Ammon's horn (tissue), 1 donor: Measurements from ENCODE around the gene WWOX.

Source experiments
- DNase-seq: peaks from one replicate; pipeline ENCODE4 v3.0.0-alpha.2; 2016; ENCODE audit warnings: low spot score

Gene WWOX

DNA sequence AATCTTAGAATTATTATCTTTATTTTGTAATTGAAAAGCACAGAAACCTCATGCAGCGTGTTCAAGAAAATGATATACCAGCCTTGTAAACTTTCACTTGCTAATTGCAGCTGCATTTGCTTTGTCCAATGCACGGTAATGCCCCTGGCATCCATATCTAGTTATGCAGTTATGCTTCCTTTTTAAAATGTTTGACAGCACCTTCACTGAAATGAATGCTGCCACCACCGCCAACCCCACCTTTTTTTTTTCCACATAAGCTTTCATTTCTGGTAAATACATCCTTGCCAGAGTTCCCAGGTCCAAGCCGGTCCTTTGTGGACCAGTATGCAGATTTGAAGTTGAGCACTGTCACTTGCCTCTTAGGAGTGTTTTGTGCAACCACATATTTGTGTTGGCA is 338.8 kb downstream of the WWOX start:
- DNase-seq = no peak

DNA sequence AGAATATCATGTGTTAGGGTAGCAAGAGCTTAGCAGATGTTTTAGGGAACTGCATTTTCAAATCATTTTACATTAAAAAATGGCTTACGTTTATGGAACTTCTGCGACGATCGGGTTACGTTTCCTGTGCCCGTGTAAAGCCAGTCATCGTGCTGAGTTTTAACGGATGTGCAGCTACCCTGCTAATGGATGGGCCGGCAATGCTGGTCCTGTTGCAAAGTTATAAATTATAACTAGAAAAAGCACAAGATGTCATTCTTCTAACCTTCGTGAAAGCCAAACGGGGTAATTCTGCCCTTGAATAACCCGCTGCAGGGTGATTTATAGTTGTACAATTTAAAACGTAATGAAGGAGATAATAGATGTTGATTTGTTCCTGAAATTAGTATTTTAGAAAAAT is 339.2 kb downstream of the WWOX start:
- no peak for DNase-seq

- DNase-seq = no peak
Measured at GRCh38 chr16:78439646-78440045, 340.2 kb downstream of the WWOX start.

- no peak for DNase-seq
Measured at GRCh38 chr16:78441298-78441697, 341.8 kb downstream of the WWOX start.

GRCh38 chr16:78443542-78444364 is 344.3 kb downstream of the WWOX start:
- no peak for DNase-seq

- no peak for DNase-seq
Measured at GRCh38 chr16:78445818-78446217, 346.4 kb downstream of the WWOX start.

- DNase-seq = no peak
Measured at GRCh38 chr16:78446486-78446885, 347.0 kb downstream of the WWOX start.

DNA sequence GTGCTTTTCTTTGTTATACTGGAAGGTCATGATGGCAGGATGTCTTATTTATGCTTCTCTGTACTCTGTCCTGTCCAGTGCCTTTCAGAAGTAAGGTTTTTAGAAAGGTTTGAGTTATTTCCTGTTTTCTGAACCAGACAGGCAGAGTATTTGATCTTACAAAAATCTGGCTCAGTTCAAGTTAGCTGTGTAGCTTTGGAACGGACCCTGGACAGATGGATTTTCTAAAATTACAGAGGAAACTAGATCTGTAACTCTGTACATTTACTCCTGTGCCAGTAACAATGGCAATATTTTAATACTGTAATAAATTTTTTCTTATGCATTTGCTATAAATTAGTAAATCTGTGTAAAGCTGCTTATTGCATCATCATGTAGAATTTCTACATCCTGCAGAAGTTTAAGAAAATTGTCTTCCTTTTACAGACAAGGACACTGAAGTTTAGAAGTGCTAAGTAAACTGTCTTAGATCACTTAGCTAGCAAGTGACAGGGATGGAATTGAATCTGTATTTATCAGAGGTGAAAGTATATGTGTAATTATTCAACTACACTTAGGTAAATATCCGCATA is 347.6 kb downstream of the WWOX start:
- no peak for DNase-seq

GRCh38 chr16:78448658-78449271 is 349.3 kb downstream of the WWOX start:
- DNase-seq = no peak

DNA sequence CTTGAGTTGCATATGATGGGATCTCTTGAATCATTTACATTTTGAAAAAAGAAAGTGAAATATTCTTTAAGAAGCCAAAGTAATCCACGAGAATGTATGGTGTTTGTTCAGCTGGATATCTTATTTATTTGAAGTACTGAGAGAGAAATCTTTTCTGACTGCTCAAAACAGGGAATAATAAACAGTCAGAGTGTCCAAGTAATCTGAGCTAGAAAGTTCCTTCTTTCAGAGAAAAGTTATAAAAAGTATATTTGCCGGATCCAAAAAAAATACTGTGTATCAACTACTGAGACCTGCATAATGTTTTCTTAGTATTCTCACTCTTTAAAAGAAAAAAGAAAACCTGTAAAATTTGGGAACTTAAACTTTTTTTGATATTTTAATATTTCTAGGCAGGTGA is 350.8 kb downstream of the WWOX start:
- no peak for DNase-seq

GRCh38 chr16:78452025-78452555 is 352.6 kb downstream of the WWOX start:
- no peak for DNase-seq

DNA sequence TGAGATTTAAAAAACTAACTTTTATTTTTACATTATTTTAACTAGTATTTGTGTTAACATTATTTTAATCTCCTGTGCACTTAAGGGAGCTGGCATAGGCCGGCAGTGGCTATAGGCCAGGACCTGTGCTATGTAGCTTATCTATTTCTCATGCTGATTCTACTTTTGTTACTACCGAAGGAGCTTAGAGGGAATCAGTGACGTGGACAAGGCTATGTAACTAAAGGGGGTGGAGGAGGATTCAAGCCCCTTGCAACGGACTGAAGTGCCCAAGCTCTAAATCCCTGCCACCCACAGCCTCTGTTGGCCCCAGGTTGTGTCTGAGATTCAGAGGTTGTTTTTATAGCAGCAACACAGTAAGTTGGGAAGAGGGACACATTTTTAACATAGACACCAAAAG is 356.4 kb downstream of the WWOX start:
- DNase-seq = no peak

DNA sequence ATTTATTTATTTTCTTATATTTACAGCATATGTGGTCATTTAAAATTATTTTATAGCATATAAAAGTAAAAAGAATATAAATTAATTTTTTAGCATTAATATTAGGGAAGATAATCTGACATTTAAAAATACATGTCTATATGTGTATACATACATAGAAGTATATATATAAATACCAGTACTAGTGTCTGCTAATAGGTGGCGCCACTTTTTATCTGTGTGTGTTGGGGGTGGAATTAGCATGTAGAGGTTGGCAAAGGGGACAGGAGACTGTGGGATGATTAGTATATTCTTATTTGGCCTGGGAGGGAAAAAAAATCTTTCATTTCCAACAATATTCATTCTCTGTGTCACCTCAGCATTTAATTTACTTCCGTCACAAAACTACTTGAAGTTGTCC is 359.1 kb downstream of the WWOX start:
- no peak for DNase-seq

GRCh38 chr16:78460428-78460827 is 361.0 kb downstream of the WWOX start:
- DNase-seq = no peak

- no peak for DNase-seq
Measured at GRCh38 chr16:78461087-78461486, 361.6 kb downstream of the WWOX start.

- no peak for DNase-seq
Measured at GRCh38 chr16:78461496-78462287, 362.2 kb downstream of the WWOX start.

GRCh38 chr16:78462288-78463208 is 363.1 kb downstream of the WWOX start:
- peak; percentile 8 for DNase-seq

GRCh38 chr16:78463591-78463990 is 364.1 kb downstream of the WWOX start:
- DNase-seq = no peak

GRCh38 chr16:78464833-78465232 is 365.4 kb downstream of the WWOX start:
- no peak for DNase-seq

- DNase-seq = no peak
Measured at GRCh38 chr16:78465730-78466129, 366.3 kb downstream of the WWOX start.

GRCh38 chr16:78469787-78470186 is 370.3 kb downstream of the WWOX start:
- DNase-seq = no peak
